ENCODE results near the gene BBC3. TPM values are rescaled to one million over a fixed set of nuclear protein-coding genes. Genes with fewer than 3 reads are reported as not detected.
A peak's percentile ranks its signal among the peaks of the same experiment; 100 is the strongest.
"Not testable (repeated sequence)": the region's sequence is repeated elsewhere in the genome, so short reads cannot be mapped to it uniquely, and the experiment has no call there.

Gene BBC3
- total RNA-seq, 1 experiment from 2014 or later: 4.0 TPM

DNA sequence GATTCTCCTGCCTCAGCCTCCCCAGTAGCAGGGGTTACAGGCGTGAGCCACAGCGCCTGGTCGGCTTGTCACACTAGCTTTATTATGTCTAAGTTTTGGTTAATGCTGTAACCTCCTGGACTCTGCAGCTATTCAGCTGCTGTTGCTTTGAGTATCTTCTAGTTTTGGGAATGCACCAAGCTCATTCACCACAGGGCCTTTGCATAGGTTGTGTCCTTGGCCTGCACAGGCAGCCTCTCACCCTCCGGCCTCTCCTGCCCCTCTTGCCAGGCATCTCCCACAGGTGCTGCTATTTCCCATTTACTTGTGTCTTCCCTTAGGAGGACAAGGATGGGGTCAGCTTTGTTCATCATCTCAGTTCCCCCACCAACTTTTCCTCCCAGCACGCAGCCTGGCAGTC lies 23.0 kb upstream of the BBC3 start:
- no peak overlapping the region for H2AFZ ChIP-seq (ENCODE audit: low read length)
- DNase-seq: no peak
- no peaks in the 10 kb centered on the region for H3K9me2 ChIP-seq (replicated peaks; ENCODE audit: insufficient read depth, low read length)
- H3K36me3 ChIP-seq (ENCODE audit: insufficient read depth, low read length): no peaks in the 10 kb centered on the region
- H3K27me3 ChIP-seq (ENCODE audit: low read length): no peaks in the 10 kb centered on the region
- H3K4me3 ChIP-seq (ENCODE audit: low read length): no peak overlapping the region
- no peaks in the 10 kb centered on the region for H3K9me3 ChIP-seq (ENCODE audit: low read length)
- no peak overlapping the region for H3K27ac ChIP-seq (ENCODE audit: low read length)
- no peak overlapping the region for H3K9ac ChIP-seq (ENCODE audit: low read length)
- H4K20me1 ChIP-seq (ENCODE audit: insufficient read depth, low read depth, low read length): 0 out of 2 replicates have a peak, but pooled peaks cover 4% of the 10 kb centered on the region
- peaks cover 16% of the 10 kb centered on the region for H3K4me1 ChIP-seq (ENCODE audit: low read length)
- H3K4me2 ChIP-seq (ENCODE audit: low read depth, low read length, poor library complexity, severe bottlenecking): no peak overlapping the region
- peaks cover 14% of the 10 kb centered on the region for H3K79me2 ChIP-seq (ENCODE audit: low read length)

DNA sequence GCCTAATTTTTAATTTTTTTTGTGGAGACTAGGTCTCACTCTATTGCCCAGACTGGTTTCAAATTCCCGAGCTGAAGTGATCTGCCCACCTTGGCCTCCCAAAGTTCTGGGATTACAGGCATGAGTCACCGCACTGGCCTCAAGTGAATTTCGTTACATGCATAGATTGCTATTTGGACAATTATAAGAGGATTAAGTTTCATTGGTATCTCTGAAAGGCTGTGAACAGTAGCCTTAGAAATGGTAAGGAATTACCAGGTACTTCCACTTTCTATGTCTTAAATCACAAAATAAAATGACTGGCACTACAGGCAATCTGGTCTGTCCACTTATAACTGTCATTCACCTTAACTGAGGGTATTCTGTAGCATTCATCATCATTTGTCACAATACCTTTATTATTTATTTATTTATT lies 22.5 kb upstream of the BBC3 start:
- H3K9ac ChIP-seq (ENCODE audit: low read length): no peak overlapping the region
- H4K20me1 ChIP-seq (ENCODE audit: insufficient read depth, low read depth, low read length): 0 out of 2 replicates have a peak, but pooled peaks cover 4% of the 10 kb centered on the region
- H3K27ac ChIP-seq (ENCODE audit: low read length): no peak overlapping the region
- H3K9me3 ChIP-seq (ENCODE audit: low read length): no peaks in the 10 kb centered on the region
- peaks cover 16% of the 10 kb centered on the region for H3K4me1 ChIP-seq (ENCODE audit: low read length)
- H3K4me3 ChIP-seq (ENCODE audit: low read length): no peak overlapping the region
- H3K9me2 ChIP-seq (replicated peaks; ENCODE audit: insufficient read depth, low read length): no peaks in the 10 kb centered on the region
- no peak overlapping the region for H2AFZ ChIP-seq (ENCODE audit: low read length)
- H3K79me2 ChIP-seq (ENCODE audit: low read length): peaks cover 11% of the 10 kb centered on the region
- H3K27me3 ChIP-seq (ENCODE audit: low read length): no peaks in the 10 kb centered on the region
- no peak overlapping the region for H3K4me2 ChIP-seq (ENCODE audit: low read depth, low read length, poor library complexity, severe bottlenecking)
- H3K36me3 ChIP-seq (ENCODE audit: insufficient read depth, low read length): no peaks in the 10 kb centered on the region
- no peak for DNase-seq

DNA sequence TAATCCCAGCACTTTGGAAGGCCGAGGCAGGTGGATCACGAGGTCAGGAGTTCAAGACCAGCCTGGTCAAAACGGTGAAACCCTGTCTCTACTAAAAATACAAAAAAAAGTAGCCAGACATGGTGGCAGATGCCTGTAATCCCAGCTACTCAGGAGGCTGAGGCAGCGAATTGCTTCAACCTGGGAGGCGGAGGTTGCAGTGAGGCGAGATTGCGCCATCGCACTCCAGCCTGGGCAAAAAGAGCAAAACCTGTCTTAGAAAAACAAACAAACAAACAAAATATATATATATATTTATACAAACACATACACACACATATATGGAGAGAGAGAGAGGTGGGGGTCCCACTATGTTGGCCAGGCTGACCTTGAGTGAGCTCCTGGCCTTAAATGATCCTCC lies 22.0 kb upstream of the BBC3 start:
- H3K4me2 ChIP-seq (ENCODE audit: low read depth, low read length, poor library complexity, severe bottlenecking); DNase-seq; H3K9me2 ChIP-seq (replicated peaks; ENCODE audit: insufficient read depth, low read length); H3K4me3 ChIP-seq (ENCODE audit: low read length); H3K79me2 ChIP-seq (ENCODE audit: low read length); H3K27ac ChIP-seq (ENCODE audit: low read length); H2AFZ ChIP-seq (ENCODE audit: low read length); H3K27me3 ChIP-seq (ENCODE audit: low read length); H4K20me1 ChIP-seq (ENCODE audit: insufficient read depth, low read depth, low read length); H3K36me3 ChIP-seq (ENCODE audit: insufficient read depth, low read length); H3K9me3 ChIP-seq (ENCODE audit: low read length); H3K9ac ChIP-seq (ENCODE audit: low read length): not testable (repeated sequence)
- peaks cover 14% of the 10 kb centered on the region for H3K4me1 ChIP-seq (ENCODE audit: low read length)

DNA sequence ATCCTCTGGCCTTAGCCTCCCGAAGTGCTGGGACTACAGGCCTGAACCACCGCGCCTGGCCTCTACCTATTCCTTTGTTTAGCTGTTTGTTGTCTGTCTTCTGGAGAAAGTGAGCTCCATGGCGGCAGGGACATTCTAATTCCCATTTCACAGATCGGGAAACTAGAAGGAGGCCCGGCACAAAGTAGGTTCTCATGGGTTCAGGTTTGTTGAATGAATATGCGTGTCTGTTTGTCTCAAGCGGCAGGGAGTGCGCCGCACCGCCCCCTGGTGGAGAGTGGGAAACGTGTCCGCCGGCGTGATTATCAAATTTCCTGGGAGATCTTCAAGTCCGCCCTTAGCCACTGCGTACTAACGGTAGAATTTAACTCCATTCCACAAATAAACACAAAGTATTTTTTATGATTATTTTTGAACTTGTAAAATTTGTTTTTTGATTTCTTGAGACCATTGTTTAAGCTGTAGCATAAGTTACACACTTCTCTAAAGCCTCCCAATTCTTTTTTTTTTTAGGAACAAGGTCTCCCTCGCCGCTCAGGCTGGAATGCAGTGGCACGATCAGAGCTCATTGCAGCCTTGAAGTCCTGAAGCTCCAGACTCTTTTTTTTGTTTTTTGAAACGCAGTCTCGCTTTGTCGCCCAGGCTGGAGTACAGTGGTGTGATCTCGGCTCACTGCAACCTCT lies 16.4 kb upstream of the BBC3 start:
- H3K4me2 ChIP-seq (ENCODE audit: low read depth, low read length, poor library complexity, severe bottlenecking): no peak overlapping the region
- H3K9ac ChIP-seq (ENCODE audit: low read length): no peak overlapping the region
- no peaks in the 10 kb centered on the region for H3K79me2 ChIP-seq (ENCODE audit: low read length)
- H3K9me2 ChIP-seq (replicated peaks; ENCODE audit: insufficient read depth, low read length): no peaks in the 10 kb centered on the region
- no peaks in the 10 kb centered on the region for H3K9me3 ChIP-seq (ENCODE audit: low read length)
- DNase-seq: peak; percentile 81
- H3K4me3 ChIP-seq (ENCODE audit: low read length): no peak overlapping the region
- no peaks in the 10 kb centered on the region for H3K27me3 ChIP-seq (ENCODE audit: low read length)
- no peak overlapping the region for H3K27ac ChIP-seq (ENCODE audit: low read length)
- no peaks in the 10 kb centered on the region for H4K20me1 ChIP-seq (ENCODE audit: insufficient read depth, low read depth, low read length)
- H3K4me1 ChIP-seq (ENCODE audit: low read length): peaks cover 16% of the 10 kb centered on the region
- H2AFZ ChIP-seq (ENCODE audit: low read length): no peak overlapping the region
- H3K36me3 ChIP-seq (ENCODE audit: insufficient read depth, low read length): no peaks in the 10 kb centered on the region

DNA sequence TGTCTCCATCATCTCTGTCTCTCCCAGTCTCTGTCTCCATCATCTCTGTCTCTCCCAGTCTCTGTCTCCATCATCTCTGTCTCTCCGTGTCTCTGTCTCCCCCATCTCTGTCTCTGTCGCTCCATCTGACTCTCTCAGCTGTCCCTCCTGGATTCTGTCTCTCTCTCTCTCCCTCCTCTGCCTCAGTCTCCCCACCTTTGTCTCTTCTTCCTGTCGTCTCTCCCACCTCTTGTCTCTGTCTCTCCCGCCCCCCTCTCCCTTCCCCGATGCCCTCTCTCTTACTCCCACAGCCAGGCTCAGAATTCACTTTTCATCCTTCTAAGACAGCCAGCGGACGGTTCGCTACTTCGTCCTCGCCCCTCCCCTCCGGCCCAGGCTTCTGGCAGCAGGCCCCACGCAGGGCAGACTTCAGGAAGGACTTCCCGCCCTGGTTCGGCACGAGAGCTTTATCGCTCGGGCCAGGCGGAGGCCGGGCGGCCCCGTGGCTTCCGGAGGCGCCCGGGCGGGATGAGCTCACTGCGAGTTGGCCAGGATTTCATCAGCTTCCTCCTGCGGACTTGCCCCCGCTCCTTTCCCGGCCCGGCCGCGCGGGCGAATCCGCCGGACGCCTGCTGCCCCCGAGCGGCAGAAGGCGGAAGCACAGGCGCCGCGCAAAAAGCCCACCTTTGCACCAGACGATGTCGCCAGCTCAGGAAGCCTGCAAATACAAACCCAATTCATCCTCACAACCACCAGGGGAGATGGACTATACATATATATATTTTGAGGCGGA lies 13.0 kb upstream of the BBC3 start:
- Histone ChIP-seq H3K79me2 (ENCODE audit: low read length) (no peaks in the 10 kb centered on the region), H3K9me3 (ENCODE audit: low read length) (no peaks in the 10 kb centered on the region), H3K4me1 (ENCODE audit: low read length) (peaks cover 41% of the 10 kb centered on the region), H4K20me1 (ENCODE audit: insufficient read depth, low read depth, low read length) (no peaks in the 10 kb centered on the region), H3K27me3 (ENCODE audit: low read length) (no peaks in the 10 kb centered on the region), H3K9me2 (replicated peaks; ENCODE audit: insufficient read depth, low read length) (no peaks in the 10 kb centered on the region), H3K4me3 (ENCODE audit: low read length) (peak overlapping the region; percentile 68), H3K4me2 (ENCODE audit: low read depth, low read length, poor library complexity, severe bottlenecking) (peak overlapping the region; percentile 77), H3K9ac (ENCODE audit: low read length) (peak overlapping the region; percentile 75), H3K36me3 (ENCODE audit: insufficient read depth, low read length) (no peaks in the 10 kb centered on the region), H3K27ac (ENCODE audit: low read length) (no peak overlapping the region), H2AFZ (ENCODE audit: low read length) (peak overlapping the region; percentile 54)
- peak; percentile 95 for DNase-seq

DNA sequence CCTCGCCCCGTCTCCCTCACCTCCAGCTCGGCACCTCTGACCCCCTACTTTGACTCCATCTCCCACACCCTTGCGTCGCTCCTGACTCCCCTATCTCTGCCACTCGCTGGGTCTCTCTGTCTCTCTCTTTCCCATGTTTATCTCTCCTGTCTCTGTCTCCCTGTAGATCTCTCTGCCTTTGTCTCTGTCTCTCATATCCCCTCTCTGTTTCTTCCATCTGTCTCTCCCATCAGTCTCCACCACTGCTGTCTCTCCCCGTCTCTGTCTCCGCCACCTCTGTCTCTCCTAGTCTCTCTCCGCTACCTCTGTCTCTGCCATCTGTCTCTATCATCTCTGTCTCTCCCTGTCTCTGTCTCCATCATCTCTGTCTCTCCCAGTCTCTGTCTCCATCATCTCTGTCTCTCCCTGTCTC lies 12.4 kb upstream of the BBC3 start:
- Histone ChIP-seq H2AFZ (ENCODE audit: low read length) (no peak overlapping the region), H3K9me2 (replicated peaks; ENCODE audit: insufficient read depth, low read length) (no peaks in the 10 kb centered on the region), H3K9me3 (ENCODE audit: low read length) (no peaks in the 10 kb centered on the region), H3K9ac (ENCODE audit: low read length) (peak overlapping the region; percentile 75; the same call in 1 of the 2 replicates), H3K27ac (ENCODE audit: low read length) (no peak overlapping the region), H3K4me3 (ENCODE audit: low read length) (peak overlapping the region; percentile 68; the same call in 1 of the 2 replicates), H3K36me3 (ENCODE audit: insufficient read depth, low read length) (no peaks in the 10 kb centered on the region), H3K79me2 (ENCODE audit: low read length) (no peaks in the 10 kb centered on the region), H3K4me2 (ENCODE audit: low read depth, low read length, poor library complexity, severe bottlenecking) (peak overlapping the region; percentile 77), H3K4me1 (ENCODE audit: low read length) (peaks cover 42% of the 10 kb centered on the region), H4K20me1 (ENCODE audit: insufficient read depth, low read depth, low read length) (no peaks in the 10 kb centered on the region), H3K27me3 (ENCODE audit: low read length) (no peaks in the 10 kb centered on the region)
- DNase-seq: no peak

DNA sequence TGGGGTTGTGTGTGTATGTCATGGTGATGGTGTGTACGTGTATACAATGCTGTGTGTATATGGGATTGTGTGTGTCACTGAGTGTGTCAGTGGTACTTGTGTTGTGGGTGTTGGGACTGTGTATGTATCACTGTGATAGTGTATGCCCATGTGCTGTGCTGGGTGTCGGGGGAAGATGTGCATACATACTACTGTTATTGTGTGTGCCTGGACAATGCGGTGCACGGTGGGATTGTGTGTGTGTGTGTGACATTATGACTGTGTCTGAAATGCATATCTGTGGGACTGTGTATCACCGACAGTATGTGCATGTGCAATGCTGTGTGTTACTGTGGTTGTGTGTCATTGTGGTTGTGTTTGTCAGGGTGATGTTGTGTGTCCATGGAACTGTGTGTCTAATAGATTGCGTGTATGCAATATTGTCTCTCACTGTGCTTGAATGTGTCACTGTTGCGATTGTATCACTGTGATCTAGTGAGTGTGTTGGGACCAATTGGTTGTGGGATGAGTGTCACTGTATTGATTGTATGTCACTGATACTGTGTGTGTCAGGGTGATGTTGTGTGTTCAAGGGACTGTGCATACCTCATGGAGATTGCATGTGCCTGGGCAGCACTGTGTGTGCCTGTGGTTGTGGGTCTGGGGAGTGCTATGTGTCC lies 11.0 kb upstream of the BBC3 start:
- H3K4me1 ChIP-seq (ENCODE audit: low read length): peaks cover 42% of the 10 kb centered on the region
- H3K9ac ChIP-seq (ENCODE audit: low read length): no peak overlapping the region
- H3K36me3 ChIP-seq (ENCODE audit: insufficient read depth, low read length): no peaks in the 10 kb centered on the region
- H3K27me3 ChIP-seq (ENCODE audit: low read length): no peaks in the 10 kb centered on the region
- H3K79me2 ChIP-seq (ENCODE audit: low read length): no peaks in the 10 kb centered on the region
- no peaks in the 10 kb centered on the region for H4K20me1 ChIP-seq (ENCODE audit: insufficient read depth, low read depth, low read length)
- no peak overlapping the region for H3K4me3 ChIP-seq (ENCODE audit: low read length)
- no peaks in the 10 kb centered on the region for H3K9me3 ChIP-seq (ENCODE audit: low read length)
- no peaks in the 10 kb centered on the region for H3K9me2 ChIP-seq (replicated peaks; ENCODE audit: insufficient read depth, low read length)
- no peak overlapping the region for H2AFZ ChIP-seq (ENCODE audit: low read length)
- H3K27ac ChIP-seq (ENCODE audit: low read length): no peak overlapping the region
- H3K4me2 ChIP-seq (ENCODE audit: low read depth, low read length, poor library complexity, severe bottlenecking): no peak overlapping the region
- no peak for DNase-seq

Measured in Karpas-422 (cell line).